OCI-LY7 (cell line): ENCODE results near the gene FHIT. TPM values are rescaled to one million over a fixed set of nuclear protein-coding genes. Genes with fewer than 3 reads are reported as not detected.

Experiments
- BruUV-seq: library from RNA; stranded (reverse); fragments of 400-500 nt; replicated peaks from 2 replicates; lab custom pipeline; 2021; lab: Mats Ljungman, UMichigan
- CTCF ChIA-PET: fragments of 300-600 bp; sonication (Branson Sonifier 250); formaldehyde crosslinking; loops from one replicate; lab custom pipeline; 2022; ENCODE audit warnings: antibody characterized with exemption; ENCODE audit not compliant: unreplicated experiment; lab: Charles Lee
- POLR2A ChIA-PET: fragments of 300-600 bp; sonication (Branson Sonifier 250); formaldehyde crosslinking; loops from one replicate; lab custom pipeline; 2022; ENCODE audit warnings: antibody characterized with exemption; lab: Charles Lee
- DNase-seq: peaks from one replicate; pipeline ENCODE4 v3.0.0-alpha.2; 2015; ENCODE audit warnings: low spot score
- H2AFZ ChIP-seq: fragments of 200-600 bp; sonication (generic), shearing (Covaris generic); 2 replicates; pipeline ENCODE4 v1.6.1; 2014; ENCODE audit warnings: mild to moderate bottlenecking, antibody characterized with exemption, low read length, moderate library complexity
- H3K27ac ChIP-seq: fragments of 200-600 bp; sonication (generic); 2 replicates; pipeline ENCODE4 v1.5.1; 2014; ENCODE audit warnings: mixed run types, low read depth, mild to moderate bottlenecking, moderate library complexity, low read length, inconsistent platforms; ENCODE audit not compliant: poor library complexity, severe bottlenecking
- H3K36me3 ChIP-seq: fragments of 200-600 bp; sonication (generic); 2 replicates; pipeline ENCODE4 v1.6.1; 2014; ENCODE audit warnings: mild to moderate bottlenecking, antibody characterized with exemption, low read length, moderate library complexity, mixed read lengths; ENCODE audit not compliant: insufficient read depth
- H3K4me1 ChIP-seq: fragments of 200-600 bp; sonication (generic); 2 replicates; pipeline ENCODE4 v1.5.1; 2014; ENCODE audit warnings: mild to moderate bottlenecking, low read length; ENCODE audit not compliant: insufficient read depth, poor library complexity, severe bottlenecking
- H3K4me2 ChIP-seq: fragments of 200-600 bp; sonication (generic); 2 replicates; pipeline ENCODE4 v1.6.1; 2014; ENCODE audit warnings: mild to moderate bottlenecking, low read length
- H3K4me3 ChIP-seq: fragments of 200-600 bp; sonication (generic); 2 replicates; pipeline ENCODE4 v1.5.1; 2014; ENCODE audit warnings: mild to moderate bottlenecking, low read depth, low read length; ENCODE audit not compliant: poor library complexity, severe bottlenecking
- H3K79me2 ChIP-seq: fragments of 200-600 bp; sonication (generic); 2 replicates; pipeline ENCODE4 v1.6.1; 2016; ENCODE audit warnings: low read depth, mild to moderate bottlenecking, low read length, moderate library complexity, mixed read lengths; ENCODE audit not compliant: insufficient read depth
- H3K9me2 ChIP-seq: fragments of 200-600 bp; sonication (generic); 2 replicates; pipeline ENCODE4 v1.6.1; 2016; ENCODE audit warnings: mild to moderate bottlenecking, low read length, mixed read lengths; ENCODE audit not compliant: insufficient read depth
- H3K9me3 ChIP-seq: fragments of 200-600 bp; sonication (generic); 2 replicates; pipeline ENCODE4 v1.6.1; 2014; ENCODE audit warnings: mild to moderate bottlenecking, mixed run types, low read length, mixed read lengths
- H4K20me1 ChIP-seq: fragments of 200-600 bp; sonication (generic); 2 replicates; pipeline ENCODE4 v1.6.1; 2014; ENCODE audit warnings: mild to moderate bottlenecking, antibody characterized with exemption, low read length, moderate library complexity, mixed read lengths; ENCODE audit not compliant: insufficient read depth
- EZH2phosphoT487 ChIP-seq: fragments of 200-600 bp; sonication (generic); IDR thresholded peaks from 2 replicates; pipeline ENCODE4 v1.6.1; 2018; ENCODE audit warnings: low read depth, borderline replicate concordance, mild to moderate bottlenecking, mixed run types, antibody characterized with exemption, low read length, moderate library complexity, mixed read lengths
- intact Hi-C: fragments of 100-400 bp; cut with micrococcal nuclease; formaldehyde crosslinking; loops from one replicate; pipeline ENCODE4 v1.10.0; 2022; ENCODE audit not compliant: unreplicated experiment
- total RNA-seq, 2 experiments: library from RNA; depleted of rRNA in 1 of 2; stranded (reverse); fragments of >200 nt in 1 of 2; shearing (Covaris generic) in 1 of 2; gene quantifications; 2 replicates each; pipeline ENCODE4 v1.2.3, GENCODE V29; 2014 to 2022
- TF ChIP-seq, protein P1 (sequence below): fragments of 200-600 bp; sonication (generic); conservative IDR thresholded peaks from 2 replicates; pipeline ENCODE4 v1.5.1; 2014; ENCODE audit warnings: mild to moderate bottlenecking, antibody characterized with exemption, low read length, moderate library complexity, mixed read lengths

FHIT gene
- total RNA-seq, 2 experiments from 2014 or later = 5.0 to 10.9 TPM

DNA sequence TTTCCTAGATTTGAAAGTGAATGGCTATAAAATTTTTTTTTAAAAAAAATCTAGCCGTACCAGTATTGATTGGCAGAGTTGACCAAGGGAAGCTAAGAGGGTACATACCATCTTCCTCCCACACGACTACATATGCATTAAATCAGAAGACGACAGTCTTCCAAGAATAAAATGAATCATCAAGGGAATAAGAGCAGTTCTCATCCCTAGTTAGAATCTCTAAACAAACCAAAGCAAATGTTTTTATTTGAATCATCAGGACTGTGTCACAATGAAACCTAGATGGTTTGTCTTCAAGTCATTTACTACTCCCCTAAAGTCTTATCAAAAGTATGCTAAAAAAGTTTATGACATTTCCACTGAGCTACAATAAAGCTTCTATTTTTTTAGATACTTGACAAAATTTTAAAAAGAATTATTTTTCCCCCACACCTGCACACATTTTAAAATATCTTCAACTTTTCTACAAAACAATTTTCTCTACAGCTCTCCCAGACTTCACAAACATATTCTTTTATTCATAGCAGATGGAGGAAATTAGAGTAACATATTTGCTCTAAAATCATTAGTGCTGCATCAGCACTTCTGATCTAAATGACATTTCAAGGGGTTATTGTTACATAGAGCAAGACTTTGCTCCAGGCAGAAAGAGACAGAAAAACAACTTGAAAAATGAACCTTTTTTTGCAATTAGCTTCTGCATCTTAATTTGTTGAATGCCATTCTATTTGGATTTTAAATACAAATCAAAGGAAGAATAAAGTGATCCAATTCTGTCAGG lies 547.1 kb downstream of the FHIT start:
- no TSS peak for BruUV-seq
- H3K27ac ChIP-seq = no peak overlapping the region
- H3K9me2 ChIP-seq = no peaks in the 10 kb centered on the region
- no peak overlapping the region for H3K4me2 ChIP-seq
- intact Hi-C loops = no loop called here
- ChIA-PET POLR2A (interaction anchor here (0.6 to 0.7 kb wide), 2 partner anchors 26 to 164 kb away, joined by 3 to 6 read pairs; no protein-coding TSS in a partner anchor), CTCF (no interaction called here)
- no peaks in the 10 kb centered on the region for H3K4me1 ChIP-seq
- no peaks in the 10 kb centered on the region for H4K20me1 ChIP-seq
- TF ChIP-seq, protein P1, sequence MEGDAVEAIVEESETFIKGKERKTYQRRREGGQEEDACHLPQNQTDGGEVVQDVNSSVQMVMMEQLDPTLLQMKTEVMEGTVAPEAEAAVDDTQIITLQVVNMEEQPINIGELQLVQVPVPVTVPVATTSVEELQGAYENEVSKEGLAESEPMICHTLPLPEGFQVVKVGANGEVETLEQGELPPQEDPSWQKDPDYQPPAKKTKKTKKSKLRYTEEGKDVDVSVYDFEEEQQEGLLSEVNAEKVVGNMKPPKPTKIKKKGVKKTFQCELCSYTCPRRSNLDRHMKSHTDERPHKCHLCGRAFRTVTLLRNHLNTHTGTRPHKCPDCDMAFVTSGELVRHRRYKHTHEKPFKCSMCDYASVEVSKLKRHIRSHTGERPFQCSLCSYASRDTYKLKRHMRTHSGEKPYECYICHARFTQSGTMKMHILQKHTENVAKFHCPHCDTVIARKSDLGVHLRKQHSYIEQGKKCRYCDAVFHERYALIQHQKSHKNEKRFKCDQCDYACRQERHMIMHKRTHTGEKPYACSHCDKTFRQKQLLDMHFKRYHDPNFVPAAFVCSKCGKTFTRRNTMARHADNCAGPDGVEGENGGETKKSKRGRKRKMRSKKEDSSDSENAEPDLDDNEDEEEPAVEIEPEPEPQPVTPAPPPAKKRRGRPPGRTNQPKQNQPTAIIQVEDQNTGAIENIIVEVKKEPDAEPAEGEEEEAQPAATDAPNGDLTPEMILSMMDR = no peak
- TF ChIP-seq EZH2phosphoT487 = no peak
- H3K79me2 ChIP-seq = no peaks in the 10 kb centered on the region
- no peaks in the 10 kb centered on the region for H3K36me3 ChIP-seq
- no peaks in the 10 kb centered on the region for H3K9me3 ChIP-seq
- no peak for DNase-seq
- no peak overlapping the region for H3K4me3 ChIP-seq
- H2AFZ ChIP-seq = no peak overlapping the region

DNA sequence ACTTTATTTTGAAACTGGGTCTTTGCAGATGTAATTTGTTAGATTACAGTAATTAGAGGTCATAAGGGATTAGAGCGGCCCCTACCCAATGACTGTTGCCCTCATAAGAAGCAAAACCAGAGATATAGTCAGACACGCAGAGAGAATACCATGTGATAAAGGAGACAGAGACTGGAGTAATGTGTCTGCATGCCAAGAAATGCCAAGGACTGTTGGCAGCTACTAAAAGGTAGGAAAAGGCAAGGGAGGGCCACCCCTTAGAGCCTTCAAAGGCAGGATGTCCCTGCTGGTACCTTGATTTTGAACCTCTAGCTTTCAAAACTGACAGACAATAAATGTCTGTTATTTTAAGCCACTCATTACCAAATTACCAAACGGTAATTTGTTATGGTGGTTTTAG lies 548.2 kb downstream of the FHIT start:
- DNase-seq = no peak
- ChIA-PET CTCF (no interaction called here), POLR2A (no interaction called here)
- no peak overlapping the region for H3K4me2 ChIP-seq
- BruUV-seq = no TSS peak
- H3K4me3 ChIP-seq = no peak overlapping the region
- no peaks in the 10 kb centered on the region for H3K4me1 ChIP-seq
- no peaks in the 10 kb centered on the region for H3K79me2 ChIP-seq
- no peaks in the 10 kb centered on the region for H4K20me1 ChIP-seq
- no peaks in the 10 kb centered on the region for H3K9me3 ChIP-seq
- no peak for TF ChIP-seq EZH2phosphoT487
- TF ChIP-seq, protein P1 = no peak
- H2AFZ ChIP-seq = no peak overlapping the region
- H3K36me3 ChIP-seq = no peaks in the 10 kb centered on the region
- H3K27ac ChIP-seq = no peak overlapping the region
- intact Hi-C loops = no loop called here
- no peaks in the 10 kb centered on the region for H3K9me2 ChIP-seq

DNA sequence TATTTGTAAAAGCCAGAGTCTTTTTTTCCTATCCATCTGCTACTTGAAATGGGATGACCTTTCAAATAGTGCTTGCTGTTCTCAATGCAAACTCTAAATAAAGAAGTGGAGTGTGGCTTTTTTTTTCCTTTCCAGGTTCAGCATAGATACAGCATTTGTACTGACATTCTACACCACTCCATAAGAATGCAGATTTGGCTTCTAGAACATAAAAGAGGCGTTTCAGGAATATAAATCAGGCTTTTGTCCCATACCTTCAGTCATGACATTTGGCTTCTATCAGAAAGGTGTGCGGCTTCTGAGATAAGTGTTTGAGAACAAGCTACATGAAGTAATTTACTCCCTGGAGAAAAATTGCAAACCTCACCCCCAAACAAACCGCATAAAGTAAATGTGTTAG lies 553.1 kb downstream of the FHIT start:
- H3K36me3 ChIP-seq = no peaks in the 10 kb centered on the region
- no peak overlapping the region for H2AFZ ChIP-seq
- no peak for DNase-seq
- no peaks in the 10 kb centered on the region for H3K9me3 ChIP-seq
- H3K27ac ChIP-seq = no peak overlapping the region
- H3K4me2 ChIP-seq = no peak overlapping the region
- H3K4me1 ChIP-seq = no peaks in the 10 kb centered on the region
- no peaks in the 10 kb centered on the region for H4K20me1 ChIP-seq
- no peak for TF ChIP-seq EZH2phosphoT487
- TF ChIP-seq, protein P1 = no peak
- POLR2A ChIA-PET = no interaction called here
- H3K79me2 ChIP-seq = no peaks in the 10 kb centered on the region
- no peaks in the 10 kb centered on the region for H3K9me2 ChIP-seq
- no TSS peak for BruUV-seq
- no peak overlapping the region for H3K4me3 ChIP-seq
- intact Hi-C loops = no loop called here
- CTCF ChIA-PET = no interaction called here
